Caco-2 (cell line): ENCODE data around the gene FAM181A. TPM values are rescaled to one million over a fixed set of nuclear protein-coding genes. Genes with fewer than 3 reads are reported as not detected.

ENCODE experiments used
- BruUV-seq: library from RNA; stranded (reverse); fragments of 400-500 nt; replicated peaks from 2 replicates; lab custom pipeline; 2021; lab: Mats Ljungman, UMichigan
- CTCF ChIA-PET: fragments of 300-600 bp; sonication (Branson Sonifier 250); formaldehyde crosslinking; loops from one replicate; lab custom pipeline; 2022; ENCODE audit warnings: antibody characterized with exemption; lab: Charles Lee
- POLR2A ChIA-PET: fragments of 300-600 bp; sonication (Branson Sonifier 250); formaldehyde crosslinking; loops from one replicate; lab custom pipeline; 2022; ENCODE audit warnings: antibody characterized with exemption; lab: Charles Lee
- DNase-seq, 2 experiments: peaks; one replicate each; pipeline versions ENCODE4 v3.0.0 to v3.0.0-alpha.2; 2020 to 2022
- H3K27me3 ChIP-seq: replicated peaks from 2 replicates; pipeline ENCODE4 v1.6.0; 2011; ENCODE audit warnings: low read length; ENCODE audit not compliant: control insufficient read depth, insufficient read depth
- H3K36me3 ChIP-seq: 2 replicates; pipeline ENCODE4 v1.5.1; 2011; ENCODE audit warnings: low read length; ENCODE audit not compliant: control insufficient read depth, insufficient read depth
- H3K4me1 ChIP-seq: fragments of 250-450 bp; sonication (Bioruptor Pico); 2 replicates; pipeline ENCODE4 v1.5.1; 2020; ENCODE audit warnings: mild to moderate bottlenecking
- H3K4me3 ChIP-seq: 2 replicates; pipeline ENCODE4 v1.5.1; 2011; ENCODE audit warnings: low read depth, mild to moderate bottlenecking, control low read depth, low read length
- H3K9me3 ChIP-seq: fragments of 250-450 bp; sonication (Bioruptor Pico); 2 replicates; pipeline ENCODE4 v1.5.1; 2020; ENCODE audit warnings: mild to moderate bottlenecking, moderate library complexity
- H3K27ac Mint-ChIP-seq: one replicate; pipeline ENCODE4 v1.8.0; 2022; ENCODE audit warnings: mixed read lengths; ENCODE audit not compliant: unreplicated experiment
- H3K27me3 Mint-ChIP-seq: one replicate; pipeline ENCODE4 v1.8.0; 2022; ENCODE audit warnings: mixed read lengths; ENCODE audit not compliant: insufficient read depth, unreplicated experiment
- H3K36me3 Mint-ChIP-seq: one replicate; pipeline ENCODE4 v1.8.0; 2022; ENCODE audit warnings: mild to moderate bottlenecking, mixed read lengths; ENCODE audit not compliant: insufficient read depth, unreplicated experiment
- H3K4me1 Mint-ChIP-seq: one replicate; pipeline ENCODE4 v1.8.0; 2022; ENCODE audit warnings: low read depth, mixed read lengths; ENCODE audit not compliant: unreplicated experiment
- H3K4me3 Mint-ChIP-seq: one replicate; pipeline ENCODE4 v1.8.0; 2022; ENCODE audit warnings: mild to moderate bottlenecking, moderate library complexity, mixed read lengths; ENCODE audit not compliant: unreplicated experiment
- H3K9me3 Mint-ChIP-seq: one replicate; pipeline ENCODE4 v1.8.0; 2022; ENCODE audit warnings: mixed read lengths; ENCODE audit not compliant: unreplicated experiment
- CTCF ChIP-seq, 2 experiments: fragments of 200-600 bp in 1 of 2; IDR thresholded peaks; 1 replicate in 1 of 2; 2 replicates in 1 of 2; pipeline versions ENCODE4 v1.5.1 to v1.8.0; 2011 to 2022; ENCODE audit warnings: antibody characterized with exemption in 1 of 2, control low read depth in 1 of 2, inconsistent platforms in 1 of 2, low read depth in 1 of 2, low read length in 1 of 2, mild to moderate bottlenecking in 1 of 2, moderate library complexity in 1 of 2; ENCODE audit not compliant: insufficient read depth in 1 of 2, severe bottlenecking in 1 of 2, unreplicated experiment in 1 of 2
- intact Hi-C: fragments of 100-400 bp; cut with micrococcal nuclease; formaldehyde crosslinking; loops from one replicate; pipeline ENCODE4 v1.10.0; 2022; ENCODE audit not compliant: unreplicated experiment
- total RNA-seq: library from RNA; stranded (reverse); gene quantifications from 2 replicates; pipeline ENCODE4 v1.2.3, GENCODE V29; 2022

The FAM181A gene
- total RNA-seq, 1 experiment from 2014 or later = not detected

GRCh38 chr14:93951635-93952540, 24.7 kb downstream of the FAM181A start:
- H3K36me3 ChIP-seq = no peaks in the 10 kb centered on the region
- ChIA-PET POLR2A (no interaction called here), CTCF (no interaction called here)
- H3K9me3 ChIP-seq = no peaks in the 10 kb centered on the region
- Mint-ChIP-seq H3K4me1 (no peaks in the 10 kb centered on the region), H3K27me3 (no peaks in the 10 kb centered on the region), H3K36me3 (no peaks in the 10 kb centered on the region), H3K9me3 (no peaks in the 10 kb centered on the region), H3K4me3 (no peak overlapping the region), H3K27ac (no peak overlapping the region)
- H3K4me3 ChIP-seq = no peak overlapping the region
- no TSS peak for BruUV-seq
- H3K27me3 ChIP-seq = no peaks in the 10 kb centered on the region
- 0 out of 2 replicates have a peak, but pooled peaks cover 3% of the 10 kb centered on the region for H3K4me1 ChIP-seq
- no peak for DNase-seq
- intact Hi-C loops = no loop called here
- no peak for TF ChIP-seq CTCF (IDR thresholded peaks at IDR 0.05; ENCODE audit: insufficient read depth in 1 of 2, low read depth in 1 of 2, low read length in 1 of 2, severe bottlenecking in 1 of 2, unreplicated experiment in 1 of 2)

- ChIA-PET CTCF (interaction anchor here (1.0 kb wide), 1 partner anchor 17 kb away, joined by 3 read pairs; no protein-coding TSS in a partner anchor), POLR2A (no interaction called here)
- Histone ChIP-seq H3K27me3 (no peaks in the 10 kb centered on the region), H3K4me1 (peaks cover 8% of the 10 kb centered on the region), H3K4me3 (no peak overlapping the region), H3K9me3 (no peaks in the 10 kb centered on the region), H3K36me3 (no peaks in the 10 kb centered on the region)
- Mint-ChIP-seq H3K4me1 (no peaks in the 10 kb centered on the region), H3K36me3 (no peaks in the 10 kb centered on the region), H3K27me3 (no peaks in the 10 kb centered on the region), H3K27ac (no peak overlapping the region), H3K4me3 (no peak overlapping the region), H3K9me3 (no peaks in the 10 kb centered on the region)
- DNase-seq = no peak
- BruUV-seq = no TSS peak
- intact Hi-C loops = no loop called here
- no peak for TF ChIP-seq CTCF (IDR thresholded peaks at IDR 0.05; ENCODE audit: insufficient read depth in 1 of 2, low read depth in 1 of 2, low read length in 1 of 2, severe bottlenecking in 1 of 2, unreplicated experiment in 1 of 2)
Observed at GRCh38 chr14:93952829-93953228, 25.7 kb downstream of the FAM181A start.

- H3K4me1 Mint-ChIP-seq = no peaks in the 10 kb centered on the region
- no peaks in the 10 kb centered on the region for H3K9me3 Mint-ChIP-seq
- intact Hi-C loops = no loop called here
- TF ChIP-seq CTCF (IDR thresholded peaks at IDR 0.05; ENCODE audit: insufficient read depth in 1 of 2, low read depth in 1 of 2, low read length in 1 of 2, severe bottlenecking in 1 of 2, unreplicated experiment in 1 of 2) = no peak
- ChIA-PET POLR2A (no interaction called here), CTCF (interaction anchor here (1.0 kb wide), 1 partner anchor 18 kb away, joined by 3 read pairs; no protein-coding TSS in a partner anchor)
- H3K36me3 Mint-ChIP-seq = no peaks in the 10 kb centered on the region
- no peak overlapping the region for H3K27ac Mint-ChIP-seq
- H3K4me3 Mint-ChIP-seq = no peak overlapping the region
- Histone ChIP-seq H3K36me3 (no peaks in the 10 kb centered on the region), H3K27me3 (no peaks in the 10 kb centered on the region), H3K4me1 (peaks cover 12% of the 10 kb centered on the region), H3K9me3 (no peaks in the 10 kb centered on the region), H3K4me3 (no peak overlapping the region)
- DNase-seq = no peak
- no TSS peak for BruUV-seq
- H3K27me3 Mint-ChIP-seq = no peaks in the 10 kb centered on the region
Observed at GRCh38 chr14:93953263-93953662, 26.1 kb downstream of the FAM181A start.
